ENCODE data around the gene WASL.
"Not testable (repeated sequence)": the region's sequence is repeated elsewhere in the genome, so short reads cannot be mapped to it uniquely, and the experiment has no call there.

Gene WASL

DNA sequence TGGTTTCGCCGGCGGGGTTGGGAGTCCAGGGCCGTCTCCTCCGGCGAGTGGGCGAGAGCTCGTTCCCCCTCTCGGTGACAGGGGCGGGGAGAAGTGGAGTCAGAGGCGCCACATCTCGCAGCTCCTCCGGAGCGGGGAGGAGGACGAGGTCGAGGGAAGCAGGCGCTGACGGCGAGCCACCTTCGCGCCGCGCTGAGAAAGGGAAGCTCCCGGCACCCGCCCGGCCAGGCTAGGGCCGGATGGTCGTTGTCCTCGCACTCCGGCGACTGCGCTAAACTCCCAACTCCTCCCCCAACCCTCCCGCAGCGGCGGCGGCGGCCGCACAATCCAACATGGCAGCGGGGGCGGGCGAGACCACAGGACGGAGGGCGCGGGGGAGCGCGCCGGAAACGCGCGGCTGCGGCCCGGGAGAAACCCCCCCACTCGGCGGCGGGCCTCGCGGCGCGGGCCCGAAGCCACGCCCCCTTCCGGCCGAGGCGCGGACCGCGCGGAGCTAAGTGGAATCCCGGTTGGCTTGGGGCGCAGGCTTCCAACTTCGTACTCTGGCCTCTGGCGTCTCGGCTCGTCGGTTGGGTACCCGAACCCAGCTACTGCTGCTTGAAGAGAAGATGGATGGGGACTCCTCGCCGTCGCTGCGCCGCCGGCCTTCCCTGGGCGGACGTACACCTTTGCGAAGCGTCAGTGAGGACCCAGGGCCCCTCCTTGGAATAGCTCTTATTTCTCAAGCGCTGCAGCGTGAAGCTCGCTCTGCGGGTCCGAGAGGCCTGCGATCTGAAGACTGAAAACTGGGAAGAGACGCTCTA lies at the start of gene WASL:
TSS of gene WASL (minus strand) at position 270 of the 803 bp plus-strand sequence. CDS start at position 1, 269 bp downstream.
- DNase-seq (ENCODE audit: low read depth), result peak; percentile 43

DNA sequence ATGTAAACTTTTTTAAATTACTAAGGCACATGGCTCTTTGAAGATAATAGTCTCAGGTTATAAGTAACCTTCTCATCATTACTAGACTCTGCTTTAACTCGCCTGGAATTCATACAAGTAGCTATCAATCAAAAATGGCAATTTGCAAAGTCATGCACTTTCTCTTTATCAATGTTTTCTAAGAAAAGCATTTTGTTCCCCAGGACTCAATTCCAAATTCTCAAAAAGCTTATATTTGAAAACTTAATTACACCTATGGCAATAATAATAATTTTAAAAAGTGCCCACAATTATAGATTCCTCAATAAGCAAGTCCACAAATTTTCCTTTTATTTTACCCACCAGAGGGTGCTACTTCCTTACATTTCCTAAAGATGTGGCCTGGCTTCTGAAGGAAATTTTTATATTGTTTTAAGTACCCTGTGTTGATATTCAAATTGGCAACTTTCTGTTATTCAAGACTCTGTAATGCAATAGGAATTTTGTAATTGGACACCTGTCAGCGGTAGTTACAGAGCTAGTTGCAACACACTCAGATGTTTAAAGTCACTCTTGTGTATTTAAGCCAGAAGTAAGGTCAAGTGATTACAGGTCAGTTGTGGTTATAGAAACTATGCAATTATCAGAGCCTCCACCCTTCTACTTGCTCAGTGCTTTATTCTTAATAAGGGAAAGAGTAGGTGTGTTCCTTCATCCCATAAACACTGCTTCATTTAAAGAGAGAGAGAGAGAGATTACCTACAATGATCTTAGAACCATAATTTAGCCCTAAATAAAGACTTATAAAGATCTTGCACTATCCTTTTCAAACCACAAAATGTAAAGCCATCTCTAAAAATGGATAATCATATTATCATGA lies 49.1 kb upstream of the WASL start:
- DNase-seq (ENCODE audit: low read depth), result peak; percentile 35

DNA sequence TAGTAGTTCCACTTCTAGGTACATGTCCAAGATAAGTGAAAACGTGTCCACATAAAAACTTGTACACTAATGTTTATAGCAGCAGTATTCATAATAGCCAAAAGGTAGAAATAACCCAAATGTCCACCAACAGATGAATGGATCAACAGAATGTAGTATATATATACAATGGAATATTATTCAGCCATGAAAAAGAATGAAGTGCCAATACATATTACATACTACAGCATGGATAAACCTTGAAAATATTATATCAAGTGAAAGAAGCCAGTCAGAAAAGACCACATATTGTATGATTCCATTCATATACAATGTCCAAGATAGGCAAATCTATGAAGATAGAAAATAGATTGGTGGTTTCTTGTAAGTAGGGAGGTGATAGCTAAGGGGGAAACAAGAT lies 47.8 kb upstream of the WASL start:
- DNase-seq (ENCODE audit: low read depth), result no peak

GRCh38 chr7:123795917-123796316 lies 47.1 kb upstream of the WASL start:
- DNase-seq (ENCODE audit: low read depth), result no peak

- DNase-seq (ENCODE audit: low read depth), result not testable (repeated sequence)
These were observed 46.3 kb upstream of the WASL start for GRCh38 chr7:123795116-123795515.

DNA sequence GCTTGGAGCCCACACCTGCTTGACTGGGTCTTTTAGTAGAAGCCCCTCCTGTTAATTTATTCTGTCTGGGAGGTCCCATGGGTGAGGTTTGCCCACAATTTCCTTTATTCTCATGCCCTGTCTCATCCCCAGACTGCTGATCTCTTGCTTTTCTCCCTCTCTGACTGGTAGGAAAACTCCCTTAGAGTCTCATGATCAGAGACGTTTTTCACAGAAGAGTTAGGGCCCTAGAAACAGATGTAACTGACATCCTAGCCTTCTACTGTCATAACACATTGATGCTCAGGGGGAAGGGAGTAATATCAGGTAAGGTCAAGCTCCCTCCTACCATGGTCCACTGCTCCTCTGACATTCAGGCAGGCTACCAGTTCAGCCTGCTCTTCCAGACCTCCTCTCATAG lies 43.7 kb upstream of the WASL start:
- DNase-seq (ENCODE audit: low read depth), result no peak

DNA sequence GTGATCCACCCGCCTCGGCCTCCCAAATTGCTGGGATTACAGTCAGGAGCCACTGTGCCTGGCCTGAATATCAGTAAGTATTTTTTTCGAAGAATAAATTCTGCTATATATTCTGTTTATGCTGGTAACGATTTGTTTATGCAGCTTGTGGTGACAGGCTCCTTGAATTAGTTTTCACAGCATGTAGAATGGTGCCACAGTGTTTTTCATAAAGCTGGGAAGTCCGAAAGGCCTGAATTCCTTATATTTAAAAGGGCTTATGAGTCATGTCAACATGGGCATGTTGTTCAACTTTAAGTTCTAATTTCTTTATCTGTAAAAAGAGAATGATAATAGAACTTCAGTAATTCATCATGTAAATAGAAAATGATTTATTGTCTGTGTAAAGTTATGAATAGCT lies 42.2 kb upstream of the WASL start:
- DNase-seq (ENCODE audit: low read depth), result no peak

DNA sequence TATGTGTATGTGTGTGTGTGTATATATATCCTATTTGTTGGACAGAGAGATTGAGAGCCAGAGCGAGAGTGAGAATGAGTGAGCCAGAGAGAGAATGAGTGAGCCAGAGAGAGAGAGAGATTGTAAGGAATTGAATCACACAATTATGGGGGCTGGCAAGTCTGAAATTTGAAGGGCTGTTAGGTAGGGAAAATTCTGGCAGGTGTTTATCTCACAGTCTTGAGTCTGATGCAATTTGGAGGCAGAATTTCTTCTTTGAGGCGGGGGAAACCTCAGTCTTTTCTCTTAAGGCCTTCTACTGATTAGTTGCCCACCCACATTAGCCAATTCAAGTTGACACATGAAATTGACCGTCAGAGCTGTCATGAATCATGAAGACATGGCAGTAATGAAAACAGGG lies 41.0 kb upstream of the WASL start:
- DNase-seq (ENCODE audit: low read depth), result no peak

DNA sequence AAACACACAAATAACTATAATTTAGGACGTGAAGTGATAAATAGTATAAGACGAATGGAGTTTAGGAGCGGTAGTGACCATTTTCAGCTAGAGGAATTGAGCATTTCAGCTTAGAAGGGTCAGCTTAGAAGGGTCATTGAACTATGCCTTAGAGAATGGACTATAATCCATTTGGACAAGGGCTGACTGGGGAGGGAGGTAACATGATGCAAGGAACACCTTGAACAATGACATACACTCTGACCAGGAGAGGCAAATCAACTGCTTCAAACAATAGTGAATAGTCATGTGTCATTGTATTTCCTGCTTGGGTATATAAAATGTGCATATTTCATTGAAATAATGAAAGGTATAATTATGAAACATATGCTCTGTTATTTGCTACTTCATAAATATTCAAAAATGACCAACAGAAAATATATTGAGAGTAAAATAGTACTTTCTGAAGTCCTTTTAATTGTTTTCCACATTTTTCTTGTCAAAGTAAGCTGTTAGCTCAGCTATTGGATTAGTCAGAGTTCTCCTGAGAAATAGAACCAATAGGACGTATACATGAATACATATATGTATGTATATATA lies 40.5 kb upstream of the WASL start:
- DNase-seq (ENCODE audit: low read depth), result no peak

DNA sequence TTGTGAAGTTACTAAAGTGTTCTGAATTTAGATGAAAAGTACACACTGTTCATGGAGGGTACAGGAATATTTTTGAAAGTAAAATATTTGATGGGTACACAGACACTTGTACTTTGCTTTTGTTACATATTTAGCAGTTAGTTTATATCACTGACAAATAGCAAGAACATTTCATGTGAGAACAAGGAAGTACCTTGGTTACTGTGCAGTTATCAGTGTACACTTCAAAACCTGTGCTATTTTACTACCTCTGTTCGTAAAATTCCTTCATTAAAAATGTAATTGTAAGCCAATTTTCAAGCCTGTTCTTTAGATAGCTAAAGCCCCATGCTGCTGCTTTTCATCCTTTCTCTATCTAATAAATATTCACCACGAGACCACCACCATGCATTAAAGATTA lies 39.8 kb upstream of the WASL start:
- no peak for DNase-seq (ENCODE audit: low read depth)

- DNase-seq (ENCODE audit: low read depth), result no peak
These were observed 38.6 kb upstream of the WASL start for GRCh38 chr7:123787220-123788007.

DNA sequence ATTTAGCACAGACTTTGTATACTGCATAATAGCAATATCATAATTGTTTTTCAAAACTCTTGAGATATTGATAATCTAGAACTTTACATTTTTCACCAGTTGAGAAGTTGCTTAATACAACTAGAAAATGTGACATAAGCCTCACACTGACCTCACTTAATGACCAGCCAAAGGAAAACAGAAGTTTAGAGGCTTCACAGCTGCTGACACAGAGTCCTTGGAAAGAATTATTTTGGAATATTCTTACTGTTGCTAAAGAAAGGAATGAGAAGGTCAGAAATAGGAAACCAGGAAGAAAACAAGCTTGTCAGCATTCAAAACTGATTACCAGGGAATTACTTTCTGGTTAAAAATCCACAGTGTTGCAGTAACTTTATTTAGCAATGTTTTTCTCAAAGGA lies 35.5 kb upstream of the WASL start:
- no peak for DNase-seq (ENCODE audit: low read depth)

GRCh38 chr7:123783820-123784219 lies 35.0 kb upstream of the WASL start:
- no peak for DNase-seq (ENCODE audit: low read depth)

- DNase-seq (ENCODE audit: low read depth), result no peak
These were observed 33.4 kb upstream of the WASL start for GRCh38 chr7:123782071-123782798.

DNA sequence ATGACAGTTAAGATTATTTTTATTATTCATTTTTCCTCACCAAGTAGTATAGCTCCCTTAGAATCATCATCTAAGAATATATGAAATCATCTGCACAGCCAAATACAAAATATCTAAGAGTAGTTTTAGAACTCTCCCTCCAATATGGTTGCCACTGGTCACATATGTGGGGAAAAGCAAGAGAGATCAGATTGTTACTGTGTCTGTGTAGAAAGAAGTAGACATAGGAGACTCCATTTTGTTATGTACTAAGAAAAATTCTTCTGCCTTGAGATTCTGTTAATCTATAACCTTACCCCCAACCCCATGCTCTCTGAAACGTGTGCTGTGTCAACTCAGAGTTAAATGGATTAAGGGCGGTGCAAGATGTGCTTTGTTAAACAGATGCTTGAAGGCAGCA lies 31.7 kb upstream of the WASL start:
- DNase-seq (ENCODE audit: low read depth), result not testable (repeated sequence)

GRCh38 chr7:123774496-123774895 lies 25.7 kb upstream of the WASL start:
- no peak for DNase-seq (ENCODE audit: low read depth)

DNA sequence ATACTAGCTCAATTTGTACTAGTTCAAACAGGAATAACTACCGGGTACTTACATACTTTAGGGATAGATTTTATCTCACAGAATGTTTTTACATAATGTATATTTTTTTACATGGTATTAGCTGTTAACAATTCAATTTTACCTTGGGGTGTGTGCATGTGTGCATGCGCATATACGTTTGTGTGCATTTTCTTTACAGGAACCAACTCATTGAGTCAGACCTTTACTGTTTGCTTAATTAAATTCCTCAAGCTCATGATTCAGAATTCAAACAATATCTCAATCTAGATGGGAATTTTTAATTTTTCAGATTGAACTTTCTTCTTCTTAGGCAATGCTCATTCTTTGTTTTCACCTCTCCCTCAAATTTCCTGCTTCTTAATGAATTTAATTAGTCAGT lies 24.7 kb upstream of the WASL start:
- no peak for DNase-seq (ENCODE audit: low read depth)

DNA sequence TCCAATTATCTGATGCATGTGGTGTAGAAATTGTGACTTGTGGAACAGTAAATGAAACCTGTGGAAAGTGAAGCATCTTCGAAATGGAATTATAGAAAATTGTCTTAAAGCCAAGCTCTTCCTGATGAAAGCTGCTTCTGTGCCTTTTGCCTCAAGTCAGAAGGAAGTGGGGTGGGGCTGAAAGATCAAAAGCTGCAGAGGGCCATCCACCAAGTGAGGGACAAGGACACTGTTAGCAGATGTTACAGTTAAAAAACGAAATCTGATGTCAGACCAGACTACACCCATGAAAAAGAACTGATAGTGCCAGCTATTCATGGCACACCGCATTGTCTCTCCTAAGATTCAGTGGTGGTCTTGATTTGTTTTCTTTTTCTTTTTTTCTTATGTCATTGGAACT lies 23.8 kb upstream of the WASL start:
- DNase-seq (ENCODE audit: low read depth), result no peak

- no peak for DNase-seq (ENCODE audit: low read depth)
These were observed 23.0 kb upstream of the WASL start for GRCh38 chr7:123771846-123772245.

DNA sequence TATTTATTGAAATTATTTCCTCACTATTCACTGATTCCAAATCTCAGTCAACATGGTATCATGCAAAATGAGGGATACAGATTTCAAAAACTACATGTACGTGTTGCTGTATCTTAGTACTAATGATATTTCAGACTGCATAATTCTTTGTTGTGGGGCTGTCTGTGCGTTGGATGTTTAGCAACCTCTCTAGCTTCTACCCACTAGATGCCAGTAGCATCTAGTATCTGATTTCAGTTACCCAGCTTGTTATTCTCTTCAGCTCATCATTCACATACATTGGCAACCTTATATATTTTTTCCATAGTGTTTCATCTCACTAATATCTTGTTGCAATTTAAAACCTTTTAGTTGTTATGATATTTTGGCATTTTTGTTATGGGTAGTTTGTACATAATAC lies 22.5 kb upstream of the WASL start:
- no peak for DNase-seq (ENCODE audit: low read depth)

DNA sequence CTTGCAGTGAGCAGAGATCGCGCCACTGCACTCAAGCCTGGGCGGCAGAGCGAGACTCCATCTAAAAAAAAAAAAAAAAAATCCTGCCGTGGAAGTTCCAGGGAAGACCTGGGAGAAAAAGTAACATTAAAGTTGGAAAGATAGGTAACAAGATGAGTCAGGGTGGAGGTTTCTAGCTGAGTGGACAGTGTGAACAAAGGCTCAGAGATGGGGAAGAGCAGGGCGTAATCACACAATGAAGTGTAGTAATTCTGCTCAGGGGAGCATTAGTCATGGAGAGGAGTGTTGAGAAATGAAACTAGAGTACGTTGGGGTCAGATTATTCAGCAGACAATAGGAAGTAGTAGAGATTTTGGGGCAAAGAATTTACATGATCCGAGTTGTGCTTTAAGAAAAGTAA lies 21.6 kb upstream of the WASL start:
- DNase-seq (ENCODE audit: low read depth), result no peak

Measured in HS-27A (cell line).